HG02763 (cell line): Measurements from ENCODE around the gene HECTD4.

ENCODE experiments used
- ATAC-seq: cut with Tn5 transposase; IDR thresholded peaks from one replicate; pipeline ENCODE4 v1.9.1; 2021; ENCODE audit warnings: mild to moderate bottlenecking, moderate library complexity; ENCODE audit not compliant: unreplicated experiment

Gene HECTD4

DNA sequence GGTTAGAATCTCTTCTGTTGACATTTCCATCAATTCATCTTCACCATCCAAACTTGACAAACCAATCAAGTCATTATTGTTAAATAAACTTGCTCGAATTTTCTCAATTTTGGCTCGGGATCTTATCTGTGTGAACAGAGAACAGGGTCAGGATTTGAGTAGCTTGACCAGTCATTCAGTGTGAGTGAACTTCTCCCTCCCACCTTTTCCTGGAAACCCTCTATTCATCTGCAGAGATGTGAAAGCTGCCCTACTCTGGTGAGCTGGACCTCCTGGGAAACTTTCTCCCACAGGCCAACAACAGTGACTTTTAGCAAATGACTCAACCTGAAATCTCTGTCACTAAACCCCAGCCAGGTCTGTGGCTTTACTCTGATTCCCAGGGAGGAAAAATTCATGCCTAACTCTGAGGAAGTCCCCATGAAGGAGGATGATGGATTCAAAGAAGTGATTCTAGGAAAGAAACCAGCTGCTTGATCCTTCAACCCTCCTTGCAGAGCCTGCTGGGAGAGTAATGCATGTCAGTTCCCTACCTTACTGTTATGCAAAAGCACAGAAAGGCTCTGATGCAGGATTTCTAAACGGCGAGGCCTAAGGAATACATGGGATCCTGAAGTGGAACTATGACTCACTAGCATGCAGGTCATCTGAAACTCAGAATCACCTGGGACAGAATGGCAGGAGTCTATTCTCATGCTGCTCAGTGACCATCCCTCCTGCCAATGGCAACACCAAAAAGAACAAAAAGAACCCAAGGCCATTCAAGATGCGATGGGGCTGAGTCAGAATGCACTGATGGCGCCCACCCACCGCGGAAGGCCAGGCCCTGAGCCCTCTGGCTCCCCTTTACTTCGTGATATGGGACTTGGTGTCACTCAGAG lies 198.8 kb downstream of the HECTD4 start:
- no peak for ATAC-seq

DNA sequence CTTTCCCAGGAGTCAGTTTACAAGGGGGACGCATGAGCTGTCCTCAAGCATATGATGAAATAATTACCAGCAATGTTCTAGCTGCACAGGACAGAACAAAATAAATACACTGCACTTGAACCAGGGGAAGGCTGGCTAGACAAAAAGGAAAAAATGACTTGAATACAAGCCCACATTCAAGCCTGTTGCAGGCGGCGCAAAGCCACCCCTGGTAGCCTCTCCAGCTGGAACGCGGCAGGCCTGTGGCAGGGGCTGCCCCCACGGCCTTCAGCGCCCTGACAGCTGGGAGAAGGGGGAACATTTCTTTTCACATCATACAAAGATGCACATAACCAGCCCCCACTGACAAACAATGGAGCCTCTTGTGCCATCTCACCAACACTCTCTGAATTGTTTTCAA lies 199.7 kb downstream of the HECTD4 start:
- ATAC-seq = no peak

GRCh38 chr12:112180422-112180821 lies 201.8 kb downstream of the HECTD4 start:
- no peak for ATAC-seq

DNA sequence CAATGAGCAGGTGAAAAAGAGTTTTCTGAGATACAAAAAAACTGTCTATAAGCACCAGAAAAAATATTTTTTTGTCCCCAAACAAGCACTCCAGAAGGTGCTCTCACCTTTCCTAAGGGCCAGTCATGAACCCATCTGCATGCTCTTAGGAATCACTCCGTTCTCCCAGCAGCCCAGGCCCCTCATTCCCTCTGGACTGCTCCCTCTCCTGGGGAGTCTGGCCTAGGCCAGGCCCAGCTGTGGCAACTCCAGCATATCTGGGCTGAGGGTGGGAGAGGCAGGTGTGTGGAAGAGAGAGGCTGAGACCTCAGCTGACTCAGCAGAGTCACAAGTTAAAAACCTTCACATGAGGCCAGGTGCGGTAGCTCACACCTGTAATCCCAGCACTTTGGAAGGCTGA lies 202.3 kb downstream of the HECTD4 start:
- no peak for ATAC-seq

- no peak for ATAC-seq
Observed at GRCh38 chr12:112179341-112179740, 202.9 kb downstream of the HECTD4 start.

GRCh38 chr12:112178796-112179195 lies 203.4 kb downstream of the HECTD4 start:
- ATAC-seq = no peak

- ATAC-seq = no peak
Observed at GRCh38 chr12:112176321-112177010, 205.8 kb downstream of the HECTD4 start.

GRCh38 chr12:112175361-112176155 lies 206.7 kb downstream of the HECTD4 start:
- ATAC-seq = no peak

GRCh38 chr12:112172556-112173324 lies 209.5 kb downstream of the HECTD4 start:
- no peak for ATAC-seq

DNA sequence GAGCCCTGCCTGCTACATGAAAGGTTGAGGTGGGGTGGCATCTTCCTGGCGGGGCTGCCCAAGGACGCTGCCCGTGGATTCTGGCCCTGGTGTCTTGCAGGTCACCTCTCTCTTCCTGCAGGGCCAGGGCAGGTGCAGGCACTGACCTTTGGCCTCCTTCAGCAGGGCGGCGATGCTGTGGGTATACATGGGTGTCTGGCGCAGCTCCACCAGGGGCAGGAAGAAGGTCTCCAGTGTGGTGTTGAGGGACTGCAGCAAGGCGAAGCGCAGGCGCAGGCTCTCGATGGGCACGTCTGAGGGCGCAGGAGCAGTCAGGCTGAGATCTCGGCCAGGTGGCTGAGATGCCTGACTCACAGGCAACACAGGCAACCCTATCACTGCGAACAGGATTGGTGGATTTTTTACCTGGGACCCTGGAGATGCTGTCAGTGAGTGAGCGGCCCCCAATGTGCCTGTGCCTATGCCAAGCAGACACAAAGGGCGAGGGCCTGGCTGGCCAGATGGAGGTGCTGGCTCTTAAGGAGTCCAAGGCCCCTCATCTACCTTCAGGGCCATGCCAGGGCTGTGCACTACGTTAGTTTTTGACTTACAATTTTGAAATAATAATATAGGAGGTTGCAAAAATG lies 211.1 kb downstream of the HECTD4 start:
- ATAC-seq = no peak

DNA sequence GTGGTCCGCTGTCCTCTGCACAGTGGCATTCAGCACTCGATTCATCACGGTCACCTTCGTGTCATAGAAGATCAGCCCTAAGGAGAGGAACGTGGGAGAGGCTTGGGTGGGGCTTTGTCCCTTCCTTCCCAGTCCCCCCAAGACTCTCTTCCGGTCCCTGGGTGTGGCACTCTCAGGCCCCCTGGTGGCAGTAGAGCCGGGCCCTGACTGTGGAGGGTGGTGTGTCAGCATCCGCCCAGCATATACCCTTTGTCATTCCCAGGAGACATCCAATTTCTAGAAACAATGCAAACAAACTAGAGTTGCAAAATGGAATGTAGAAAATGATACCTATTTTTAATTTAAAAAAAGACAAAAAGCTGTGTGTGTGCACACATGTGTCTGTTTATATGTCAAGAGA lies 211.9 kb downstream of the HECTD4 start:
- no peak for ATAC-seq

GRCh38 chr12:112169966-112170365 lies 212.3 kb downstream of the HECTD4 start:
- no peak for ATAC-seq

DNA sequence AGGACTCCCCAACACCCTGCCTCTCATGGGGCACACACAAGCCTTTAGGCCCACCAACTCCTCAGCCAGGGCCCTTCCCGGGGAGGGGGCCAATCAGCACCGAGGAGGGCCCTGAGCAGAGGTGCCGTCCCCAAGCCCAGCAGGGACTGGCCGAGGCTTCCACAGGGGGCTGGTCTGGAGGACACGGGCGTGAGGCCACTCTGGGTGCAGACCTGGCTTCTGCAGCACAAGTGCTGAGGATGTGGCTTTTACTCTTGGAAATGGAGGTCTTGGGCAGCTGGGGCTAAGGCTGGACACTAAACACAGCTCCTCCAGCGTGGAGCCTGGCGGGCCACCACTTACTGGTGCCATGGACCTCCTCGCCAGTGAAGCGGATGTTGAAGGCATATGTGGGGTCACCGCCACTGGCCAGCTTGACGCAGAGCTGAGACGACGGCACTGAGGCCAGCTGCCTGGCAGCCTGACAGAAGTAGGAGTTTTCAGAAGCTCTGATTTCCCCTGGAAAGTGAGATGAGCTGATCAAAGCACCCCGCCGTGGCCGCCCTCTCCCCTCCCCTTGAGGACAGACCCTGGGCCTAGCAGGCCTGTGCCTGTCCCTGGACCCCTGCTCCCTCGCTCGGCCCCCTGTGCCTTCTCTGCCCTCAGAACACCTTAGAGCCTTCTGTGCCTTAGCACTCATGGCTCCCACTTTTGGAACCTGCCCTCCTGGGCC lies 212.9 kb downstream of the HECTD4 start:
- no peak for ATAC-seq

- no peak for ATAC-seq
Observed at GRCh38 chr12:112168561-112168971, 213.7 kb downstream of the HECTD4 start.

GRCh38 chr12:112167718-112168525 lies 214.3 kb downstream of the HECTD4 start:
- no peak for ATAC-seq

DNA sequence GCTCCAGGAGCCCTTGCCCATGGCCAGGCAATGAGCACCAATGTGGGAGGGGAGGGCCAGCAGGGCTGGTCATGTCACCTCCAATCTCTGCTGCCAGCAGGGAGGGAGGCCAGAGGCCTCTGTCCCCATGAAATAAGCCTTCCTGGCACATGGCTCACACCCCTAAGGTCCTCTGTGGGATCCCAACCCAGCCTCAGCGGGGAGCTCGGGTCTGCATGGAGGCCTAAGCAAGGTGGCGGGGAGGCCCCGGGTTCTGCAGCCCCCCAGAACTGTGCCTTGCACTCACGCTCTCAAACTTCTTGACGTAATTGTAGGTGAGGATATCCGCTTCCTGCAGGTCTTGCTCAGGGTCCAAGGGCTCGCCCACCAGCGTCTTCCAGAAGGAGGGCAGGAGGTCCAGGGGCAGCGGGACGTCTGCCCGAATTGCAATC lies 215.2 kb downstream of the HECTD4 start:
- ATAC-seq = no peak

- no peak for ATAC-seq
Observed at GRCh38 chr12:112166051-112167015, 215.9 kb downstream of the HECTD4 start.

GRCh38 chr12:112165624-112166023 lies 216.6 kb downstream of the HECTD4 start:
- no peak for ATAC-seq
